ENCODE results near the gene ZNF213.

DNA sequence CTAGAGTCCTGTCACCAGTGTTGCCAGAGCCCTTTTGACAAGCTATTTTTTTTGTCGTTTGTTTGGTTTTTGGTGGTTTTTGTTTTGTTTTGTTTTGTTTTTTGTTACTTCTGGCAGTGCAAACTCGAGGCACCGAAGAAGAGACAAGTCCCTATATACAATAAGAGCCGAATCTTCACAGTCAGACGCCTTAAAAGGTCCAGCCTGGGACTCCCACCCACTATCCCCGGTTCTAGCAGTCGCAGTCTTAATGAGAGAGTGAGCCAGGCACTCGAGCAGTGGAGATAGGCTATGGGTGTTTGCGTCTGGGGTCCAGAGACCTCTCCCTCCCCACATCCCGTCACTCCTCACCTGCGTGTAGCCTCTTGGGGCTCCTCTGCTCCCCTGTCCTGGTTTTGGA, 55.0 kb downstream of the ZNF213 start:
- TF ChIP-seq, protein P1, sequence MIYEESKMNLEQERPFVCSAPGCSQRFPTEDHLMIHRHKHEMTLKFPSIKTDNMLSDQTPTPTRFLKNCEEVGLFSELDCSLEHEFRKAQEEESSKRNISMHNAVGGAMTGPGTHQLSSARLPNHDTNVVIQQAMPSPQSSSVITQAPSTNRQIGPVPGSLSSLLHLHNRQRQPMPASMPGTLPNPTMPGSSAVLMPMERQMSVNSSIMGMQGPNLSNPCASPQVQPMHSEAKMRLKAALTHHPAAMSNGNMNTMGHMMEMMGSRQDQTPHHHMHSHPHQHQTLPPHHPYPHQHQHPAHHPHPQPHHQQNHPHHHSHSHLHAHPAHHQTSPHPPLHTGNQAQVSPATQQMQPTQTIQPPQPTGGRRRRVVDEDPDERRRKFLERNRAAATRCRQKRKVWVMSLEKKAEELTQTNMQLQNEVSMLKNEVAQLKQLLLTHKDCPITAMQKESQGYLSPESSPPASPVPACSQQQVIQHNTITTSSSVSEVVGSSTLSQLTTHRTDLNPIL (CRISPR knock-in tag; IDR thresholded peaks at IDR 0.05; ENCODE audit: low read depth) = no peak
- no peak for TF ChIP-seq PPARA (CRISPR knock-in tag; IDR thresholded peaks at IDR 0.05; ENCODE audit: borderline replicate concordance)
- no peak for TF ChIP-seq TOX (CRISPR knock-in tag; IDR thresholded peaks at IDR 0.05; ENCODE audit: borderline replicate concordance)
- TF ChIP-seq GLIS3 (CRISPR knock-in tag; IDR thresholded peaks at IDR 0.05) = no peak
- TF ChIP-seq, protein P2, sequence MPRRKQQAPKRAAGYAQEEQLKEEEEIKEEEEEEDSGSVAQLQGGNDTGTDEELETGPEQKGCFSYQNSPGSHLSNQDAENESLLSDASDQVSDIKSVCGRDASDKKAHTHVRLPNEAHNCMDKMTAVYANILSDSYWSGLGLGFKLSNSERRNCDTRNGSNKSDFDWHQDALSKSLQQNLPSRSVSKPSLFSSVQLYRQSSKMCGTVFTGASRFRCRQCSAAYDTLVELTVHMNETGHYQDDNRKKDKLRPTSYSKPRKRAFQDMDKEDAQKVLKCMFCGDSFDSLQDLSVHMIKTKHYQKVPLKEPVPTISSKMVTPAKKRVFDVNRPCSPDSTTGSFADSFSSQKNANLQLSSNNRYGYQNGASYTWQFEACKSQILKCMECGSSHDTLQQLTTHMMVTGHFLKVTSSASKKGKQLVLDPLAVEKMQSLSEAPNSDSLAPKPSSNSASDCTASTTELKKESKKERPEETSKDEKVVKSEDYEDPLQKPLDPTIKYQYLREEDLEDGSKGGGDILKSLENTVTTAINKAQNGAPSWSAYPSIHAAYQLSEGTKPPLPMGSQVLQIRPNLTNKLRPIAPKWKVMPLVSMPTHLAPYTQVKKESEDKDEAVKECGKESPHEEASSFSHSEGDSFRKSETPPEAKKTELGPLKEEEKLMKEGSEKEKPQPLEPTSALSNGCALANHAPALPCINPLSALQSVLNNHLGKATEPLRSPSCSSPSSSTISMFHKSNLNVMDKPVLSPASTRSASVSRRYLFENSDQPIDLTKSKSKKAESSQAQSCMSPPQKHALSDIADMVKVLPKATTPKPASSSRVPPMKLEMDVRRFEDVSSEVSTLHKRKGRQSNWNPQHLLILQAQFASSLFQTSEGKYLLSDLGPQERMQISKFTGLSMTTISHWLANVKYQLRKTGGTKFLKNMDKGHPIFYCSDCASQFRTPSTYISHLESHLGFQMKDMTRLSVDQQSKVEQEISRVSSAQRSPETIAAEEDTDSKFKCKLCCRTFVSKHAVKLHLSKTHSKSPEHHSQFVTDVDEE (CRISPR knock-in tag; IDR thresholded peaks at IDR 0.05) = no peak
